Measurements from ENCODE around the gene ZNF70. TPM values are rescaled to one million over a fixed set of nuclear protein-coding genes. Genes with fewer than 3 reads are reported as not detected.

The ZNF70 gene
- total and polyA plus RNA-seq, 2 of the 13 experiments (the other 11 are each of a cell fraction or from before 2014, with no cell fraction given) = 0.62 to 3.6 TPM

DNA sequence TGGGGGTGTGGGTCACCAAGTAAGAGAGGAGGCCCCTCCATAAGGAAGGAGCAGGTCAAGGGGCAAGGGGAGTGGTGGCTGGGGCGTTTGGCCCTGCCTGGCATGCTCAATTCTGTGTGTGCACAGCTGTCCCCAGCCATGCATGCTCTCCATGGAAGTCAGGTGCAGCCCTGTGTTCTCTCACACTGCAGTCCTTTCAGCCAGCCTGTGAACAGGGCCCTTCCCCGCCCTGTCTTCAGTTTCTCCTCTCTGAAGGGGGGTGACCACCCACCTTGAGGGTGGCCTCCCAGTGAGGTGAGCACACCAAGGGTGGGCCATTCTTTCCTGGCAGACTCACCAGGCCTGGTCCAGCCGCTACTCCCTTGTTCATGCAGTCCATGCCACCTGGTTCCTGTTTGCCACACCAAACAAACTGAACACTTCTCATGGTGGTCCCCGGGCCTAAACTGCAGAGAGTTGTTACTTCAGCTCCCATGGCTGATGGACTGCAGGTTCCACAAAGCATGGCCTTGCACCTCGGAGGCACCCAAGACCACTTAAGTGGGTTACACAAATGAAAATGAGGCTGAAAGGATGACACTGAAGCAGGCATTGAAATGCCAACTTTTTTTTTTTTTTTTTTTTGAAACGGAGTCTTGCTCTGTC, 18.5 kb upstream of the ZNF70 start:
- Histone ChIP-seq H3K4me2 (ENCODE audit: low read depth, low read length) (peak overlapping the region; percentile 99), H4K20me1 (ENCODE audit: insufficient read depth, low read length) (no peaks in the 10 kb centered on the region), H3K27ac (ENCODE audit: extremely low read length, insufficient read depth, low read length) (no peak overlapping the region), H3K27me3 (ENCODE audit: control insufficient read depth in 1 of 2, insufficient read depth in 2 of 2, low read length in 2 of 2) (no peaks in the 10 kb centered on the region; a peak in 1 of 5 replicates), H3K4me1 (ENCODE audit: insufficient read depth, low read length) (peaks cover 79% of the 10 kb centered on the region), H3K9me3 (ENCODE audit: low read length) (no peaks in the 10 kb centered on the region), H3K9ac (ENCODE audit: insufficient read depth, low read depth, low read length) (0 out of 2 replicates have a peak overlapping the region, but pooled peaks have one; percentile 35), H3K36me3 (replicated peaks in 1 of 2; ENCODE audit: control insufficient read depth in 1 of 2, insufficient read depth in 2 of 2, low read length in 2 of 2) (peaks cover 0 to 1% of the 10 kb centered on the region in 2 experiments; a peak in 2 of 5 replicates), H2AFZ (ENCODE audit: low read length) (no peak overlapping the region), H3K4me3 (replicated peaks in 1 of 3; ENCODE audit: insufficient read depth in 1 of 3, low read depth in 2 of 3, low read length in 3 of 3) (peak overlapping the region in 2 of 3 experiments; percentile 30 to 47; a peak in 4 of 6 replicates), H3K79me2 (ENCODE audit: insufficient read depth, low read length) (peaks cover 9% of the 10 kb centered on the region)
- intact Hi-C loops (cut with micrococcal nuclease; ENCODE audit: unreplicated experiment) = loop anchor here (5.0 kb wide), 1 partner anchor 78 kb away; no protein-coding TSS in a partner anchor
- no peak for FAIRE-seq
- CTCF ChIA-PET (ENCODE audit: low intra/inter-chr PET ratio, low total read pairs) = interaction anchor here (1.7 to 2.1 kb wide), 2 partner anchors 80 to 87 kb away, joined by 6 to 34 read pairs; partner anchors contain the start of gene SLC2A11
- POLR2A ChIA-PET = interaction anchor here (0.8 to 5.9 kb wide), 6 partner anchors 19 to 125 kb away, joined by 3 to 89 read pairs (median 16); partner anchors contain the start of genes MIF, SLC2A11, SMARCB1 and ZNF70
- in situ Hi-C loops (cut with HindIII; ENCODE audit: extremely low pct_ligation_motif_present, low pct_unique_long_range_greater_than_20kb) = no loop called here
- 12% methylated on average over 5 of the region's 6 CpGs for WGBS (ENCODE audit: low lambda C conversion rate)
- no TSS peak for BruUV-seq (replicated peaks)
- ATAC-seq = no peak
- no peak for DNase-seq (ENCODE audit: low spot score)
- TF ChIP-seq, protein P1, sequence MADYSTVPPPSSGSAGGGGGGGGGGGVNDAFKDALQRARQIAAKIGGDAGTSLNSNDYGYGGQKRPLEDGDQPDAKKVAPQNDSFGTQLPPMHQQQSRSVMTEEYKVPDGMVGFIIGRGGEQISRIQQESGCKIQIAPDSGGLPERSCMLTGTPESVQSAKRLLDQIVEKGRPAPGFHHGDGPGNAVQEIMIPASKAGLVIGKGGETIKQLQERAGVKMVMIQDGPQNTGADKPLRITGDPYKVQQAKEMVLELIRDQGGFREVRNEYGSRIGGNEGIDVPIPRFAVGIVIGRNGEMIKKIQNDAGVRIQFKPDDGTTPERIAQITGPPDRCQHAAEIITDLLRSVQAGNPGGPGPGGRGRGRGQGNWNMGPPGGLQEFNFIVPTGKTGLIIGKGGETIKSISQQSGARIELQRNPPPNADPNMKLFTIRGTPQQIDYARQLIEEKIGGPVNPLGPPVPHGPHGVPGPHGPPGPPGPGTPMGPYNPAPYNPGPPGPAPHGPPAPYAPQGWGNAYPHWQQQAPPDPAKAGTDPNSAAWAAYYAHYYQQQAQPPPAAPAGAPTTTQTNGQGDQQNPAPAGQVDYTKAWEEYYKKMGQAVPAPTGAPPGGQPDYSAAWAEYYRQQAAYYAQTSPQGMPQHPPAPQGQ (CRISPR knock-in tag; IDR thresholded peaks at IDR 0.05; ENCODE audit: borderline replicate concordance) = no peak
- TF ChIP-seq YEATS4 (CRISPR knock-in tag; IDR thresholded peaks at IDR 0.05; ENCODE audit: borderline replicate concordance) = no peak
- TF ChIP-seq, protein P2, sequence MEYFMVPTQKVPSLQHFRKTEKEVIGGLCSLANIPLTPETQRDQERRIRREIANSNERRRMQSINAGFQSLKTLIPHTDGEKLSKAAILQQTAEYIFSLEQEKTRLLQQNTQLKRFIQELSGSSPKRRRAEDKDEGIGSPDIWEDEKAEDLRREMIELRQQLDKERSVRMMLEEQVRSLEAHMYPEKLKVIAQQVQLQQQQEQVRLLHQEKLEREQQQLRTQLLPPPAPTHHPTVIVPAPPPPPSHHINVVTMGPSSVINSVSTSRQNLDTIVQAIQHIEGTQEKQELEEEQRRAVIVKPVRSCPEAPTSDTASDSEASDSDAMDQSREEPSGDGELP (IDR thresholded peaks at IDR 0.05; ENCODE audit: borderline replicate concordance, low read depth) = peak; percentile 59; the same call in 1 of the 2 replicates
- 0 out of 2 replicates have a peak, but pooled peaks have one; percentile 25 for TF ChIP-seq NRL (CRISPR knock-in tag; IDR thresholded peaks at IDR 0.05; ENCODE audit: borderline replicate concordance)
- 0 out of 2 replicates have a peak, but pooled peaks have one; percentile 11 for TF ChIP-seq TBX2 (CRISPR knock-in tag; IDR thresholded peaks at IDR 0.05; ENCODE audit: borderline replicate concordance)
- TF ChIP-seq ZNF549 (CRISPR knock-in tag; IDR thresholded peaks at IDR 0.05) = no peak
- no peak for TF ChIP-seq CBFB (CRISPR knock-in tag; IDR thresholded peaks at IDR 0.05)
- 0 out of 2 replicates have a peak, but pooled peaks have one; percentile 22 for TF ChIP-seq ARID4A (CRISPR knock-in tag; IDR thresholded peaks at IDR 0.05; ENCODE audit: borderline replicate concordance)
- TF ChIP-seq ZNF33A (CRISPR knock-in tag; IDR thresholded peaks at IDR 0.05; ENCODE audit: borderline replicate concordance) = no peak
- peak; percentile 90; the same call in 1 of the 2 replicates for TF ChIP-seq ZNF431 (CRISPR knock-in tag; IDR thresholded peaks at IDR 0.05; ENCODE audit: borderline replicate concordance, low read depth)
- no peak for TF ChIP-seq ZNF746 (CRISPR knock-in tag; IDR thresholded peaks at IDR 0.05)
- TF ChIP-seq NR2F6 (IDR thresholded peaks at IDR 0.05) = no peak
- TF ChIP-seq NR2F6 (CRISPR knock-in tag; IDR thresholded peaks at IDR 0.05) = peak; percentile 21; the same call in 1 of the 2 replicates
- TF ChIP-seq NKX3-1 (CRISPR knock-in tag; IDR thresholded peaks at IDR 0.05) = no peak
